ENCODE results near the gene DIP2B.

- no peak for TF ChIP-seq CTCF (conservative IDR thresholded peaks at IDR 0.05 in 1 of 2, IDR thresholded peaks at IDR 0.05 in 1 of 2; ENCODE audit: low read depth in 1 of 2, low read length in 2 of 2)
- no peak for TF ChIP-seq EZH2 (IDR thresholded peaks at IDR 0.05; ENCODE audit: low read length, missing control alignments)
Observed at GRCh38 chr12:50514526-50515276, 9.9 kb downstream of the DIP2B start.
